ENCODE data around the gene CYB561D2.

GRCh38 chr3:50388720-50389413 lies 38.2 kb downstream of the CYB561D2 start:
- TF ChIP-seq CTCF (IDR thresholded peaks at IDR 0.05) (peak in 1 of 3 experiments; percentile 0), POLR2A (IDR thresholded peaks at IDR 0.05) (no peak)

Measured in testis (tissue), 2 donors.